GM10266 (cell line): ENCODE data around the gene COG4.

ENCODE experiments used
- DNase-seq: peaks from one replicate; pipeline ENCODE4 v3.0.0; 2012; ENCODE audit errors: extremely low spot score
- TF ChIP-seq, protein P1 (sequence below): IDR thresholded peaks from 2 replicates; pipeline ENCODE4 v1.5.1; 2012; ENCODE audit warnings: mild to moderate bottlenecking, low read depth; ENCODE audit not compliant: control insufficient read depth, insufficient read depth; ENCODE audit errors: missing control alignments

COG4 gene

DNA sequence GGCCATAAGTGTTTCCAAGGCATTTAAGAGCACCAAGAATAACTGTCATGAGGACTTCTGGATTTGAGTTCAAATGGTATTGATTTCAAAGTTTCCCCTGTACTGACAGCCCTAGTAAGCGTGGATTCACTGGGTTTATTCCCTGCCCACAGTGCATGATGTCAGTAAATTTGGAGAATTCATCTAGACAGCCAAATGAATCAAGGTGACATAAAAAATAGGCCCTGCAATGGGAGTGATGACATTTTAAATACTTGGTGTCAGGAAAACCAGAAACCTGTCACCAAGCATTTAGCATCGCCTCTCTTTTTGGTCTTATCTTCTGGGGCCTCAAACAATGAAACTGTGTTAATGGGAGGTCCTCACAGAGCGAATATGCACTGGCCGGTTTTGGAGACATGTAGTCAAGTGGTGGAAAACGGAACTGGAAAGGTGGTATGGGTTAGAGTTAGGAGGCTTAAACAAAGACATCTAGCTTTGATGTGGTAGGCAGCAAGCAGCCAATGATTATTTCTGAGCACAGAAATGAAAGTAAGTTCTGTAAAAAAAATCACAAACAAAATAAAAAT, 29.1 kb downstream of the COG4 start:
- TF ChIP-seq, protein P1, sequence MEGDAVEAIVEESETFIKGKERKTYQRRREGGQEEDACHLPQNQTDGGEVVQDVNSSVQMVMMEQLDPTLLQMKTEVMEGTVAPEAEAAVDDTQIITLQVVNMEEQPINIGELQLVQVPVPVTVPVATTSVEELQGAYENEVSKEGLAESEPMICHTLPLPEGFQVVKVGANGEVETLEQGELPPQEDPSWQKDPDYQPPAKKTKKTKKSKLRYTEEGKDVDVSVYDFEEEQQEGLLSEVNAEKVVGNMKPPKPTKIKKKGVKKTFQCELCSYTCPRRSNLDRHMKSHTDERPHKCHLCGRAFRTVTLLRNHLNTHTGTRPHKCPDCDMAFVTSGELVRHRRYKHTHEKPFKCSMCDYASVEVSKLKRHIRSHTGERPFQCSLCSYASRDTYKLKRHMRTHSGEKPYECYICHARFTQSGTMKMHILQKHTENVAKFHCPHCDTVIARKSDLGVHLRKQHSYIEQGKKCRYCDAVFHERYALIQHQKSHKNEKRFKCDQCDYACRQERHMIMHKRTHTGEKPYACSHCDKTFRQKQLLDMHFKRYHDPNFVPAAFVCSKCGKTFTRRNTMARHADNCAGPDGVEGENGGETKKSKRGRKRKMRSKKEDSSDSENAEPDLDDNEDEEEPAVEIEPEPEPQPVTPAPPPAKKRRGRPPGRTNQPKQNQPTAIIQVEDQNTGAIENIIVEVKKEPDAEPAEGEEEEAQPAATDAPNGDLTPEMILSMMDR, result no peak
- no peak for DNase-seq

DNA sequence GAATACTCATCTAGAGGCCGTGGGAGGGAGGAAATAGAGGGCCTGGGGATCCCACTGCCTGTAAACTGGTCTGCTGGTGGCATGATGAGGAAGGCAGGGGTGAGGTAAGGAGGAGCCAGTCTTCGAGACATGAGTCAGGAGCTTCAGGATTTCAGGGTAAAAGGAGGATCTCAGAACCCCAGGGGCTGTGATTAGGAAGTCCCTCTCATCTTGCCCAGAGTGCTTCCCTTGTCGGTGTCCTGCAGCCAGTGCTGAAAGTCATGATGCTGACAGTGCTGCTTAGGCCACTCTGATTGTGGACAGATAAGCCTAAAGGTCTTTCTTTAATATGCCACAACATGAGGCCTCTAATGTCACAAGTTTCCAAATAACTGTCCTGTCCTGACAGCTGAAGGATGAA, 29.6 kb downstream of the COG4 start:
- TF ChIP-seq, protein P1, result no peak
- DNase-seq, result no peak

DNA sequence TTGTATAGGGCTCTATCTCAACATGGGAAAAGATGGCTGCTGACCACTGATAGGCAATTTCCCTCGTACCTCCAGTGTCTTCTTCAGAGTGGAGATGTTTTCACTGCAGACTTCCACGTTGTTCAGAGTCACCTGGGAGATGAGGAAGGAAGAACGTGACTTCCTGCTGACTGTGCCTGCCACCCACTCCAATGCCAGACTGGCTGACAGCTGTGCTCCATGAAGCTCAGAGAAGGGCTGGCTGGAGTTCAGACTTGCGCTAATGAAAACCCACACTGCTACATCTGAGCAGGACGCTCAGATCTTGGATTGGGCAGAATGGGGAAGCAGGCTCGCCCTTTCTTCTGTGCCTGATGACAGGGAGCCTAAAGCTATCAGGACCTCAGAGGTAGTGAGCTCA, 33.1 kb downstream of the COG4 start:
- no peak for DNase-seq

DNA sequence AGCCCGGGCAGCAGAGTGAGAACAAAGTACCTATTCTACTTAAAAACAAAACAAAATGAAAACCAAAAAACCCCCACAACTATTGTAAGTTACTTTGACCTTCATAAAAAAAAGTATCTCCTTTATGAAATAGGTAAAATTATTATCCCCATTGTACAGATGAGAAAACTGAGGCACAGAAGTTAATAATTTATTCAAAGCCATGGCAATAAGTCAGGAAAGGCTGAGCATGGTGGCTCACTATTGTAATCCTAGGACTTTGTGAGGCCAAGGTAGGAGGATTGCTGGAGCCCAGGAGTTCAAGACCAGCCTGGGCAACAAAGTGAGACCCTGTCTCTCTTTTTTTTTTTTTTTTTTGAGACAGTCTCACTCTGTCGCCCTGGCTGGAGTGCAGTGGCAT, 38.5 kb downstream of the COG4 start:
- no peak for DNase-seq
- TF ChIP-seq, protein P1, result no peak

More for the DNA sequence above, 33.1 kb downstream of the COG4 start:
- TF ChIP-seq, protein P1, result no peak

DNA sequence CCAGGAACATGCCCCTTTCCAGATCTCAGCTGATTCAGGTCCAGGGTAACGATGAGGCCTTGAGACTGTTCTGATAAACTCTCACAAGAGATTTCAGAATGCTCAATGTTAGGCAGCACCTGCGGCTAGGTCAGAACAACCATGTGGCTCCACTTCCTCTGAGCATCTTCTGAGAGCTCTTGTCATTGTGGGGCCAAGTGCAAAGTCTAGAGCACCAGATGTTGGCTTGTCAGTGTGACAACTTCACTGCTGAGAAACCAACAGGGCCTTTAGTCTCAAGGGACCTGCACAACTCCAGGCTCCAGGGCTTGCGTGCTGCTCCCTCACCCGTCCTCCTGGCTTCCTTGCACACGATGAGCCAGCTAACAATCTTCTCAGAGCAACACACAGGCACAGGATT, 39.9 kb downstream of the COG4 start:
- DNase-seq, result no peak
- TF ChIP-seq, protein P1, result no peak

DNA sequence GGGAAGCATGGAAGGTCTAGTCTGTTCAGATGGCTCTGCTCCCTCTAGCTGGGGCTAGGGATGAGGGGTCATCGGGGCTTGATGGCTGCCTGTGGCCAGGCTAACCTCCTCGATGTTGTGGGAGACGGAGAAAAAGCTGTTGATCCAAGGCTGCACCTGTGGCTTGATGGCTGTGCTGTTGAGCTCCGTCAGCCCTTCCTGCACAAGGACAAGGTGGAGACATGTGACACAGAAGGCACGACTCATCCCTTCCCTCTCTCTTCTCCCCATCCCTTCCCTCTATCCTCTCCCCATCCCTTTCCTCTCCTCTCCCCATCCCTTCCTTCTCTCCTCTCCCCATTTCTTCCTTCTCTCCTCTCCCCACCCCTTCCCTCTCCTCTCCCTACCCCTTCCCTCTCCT, 40.7 kb downstream of the COG4 start:
- TF ChIP-seq, protein P1, result no peak
- DNase-seq, result no peak

DNA sequence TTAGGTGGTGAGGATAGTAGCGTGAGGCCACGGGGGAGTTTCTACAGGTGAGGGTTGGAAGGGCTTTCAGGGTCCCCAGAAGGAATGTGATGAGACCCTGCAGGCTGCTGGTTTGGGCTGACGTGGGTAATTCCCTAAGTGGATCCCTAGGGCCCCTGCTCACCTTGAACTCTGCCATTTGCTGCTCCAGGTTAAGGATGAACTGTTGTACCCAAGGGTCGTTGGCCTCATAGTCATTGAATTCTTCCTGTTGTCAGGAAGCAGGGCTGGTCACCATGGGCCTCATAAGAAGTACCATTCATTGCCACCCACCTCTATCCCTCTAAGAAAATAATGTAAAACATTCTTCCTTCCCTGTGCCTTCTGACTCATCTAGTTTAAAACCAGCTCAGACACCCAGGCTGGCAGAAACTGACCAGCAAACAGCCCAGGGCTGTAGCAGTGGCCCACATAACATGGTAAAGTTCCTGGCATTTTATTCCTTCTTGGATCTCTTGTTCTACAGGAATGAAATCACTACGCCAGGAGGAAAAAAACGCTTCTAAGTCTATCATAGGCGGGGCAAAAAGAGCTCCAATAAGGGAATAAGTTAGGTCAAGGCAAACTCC, 41.3 kb downstream of the COG4 start:
- DNase-seq, result no peak
- TF ChIP-seq, protein P1, result no peak
